H1 (cell line): ENCODE results near the gene CST11. TPM values are rescaled to one million over a fixed set of nuclear protein-coding genes. Genes with fewer than 3 reads are reported as not detected.

Experiments
- ATF3 ChIP-seq: IDR thresholded peaks from 2 replicates; pipeline ENCODE4 v1.6.1; 2011; ENCODE audit warnings: low read depth, mild to moderate bottlenecking, low read length; ENCODE audit not compliant: insufficient read depth
- E2F6 ChIP-seq: IDR thresholded peaks from 2 replicates; pipeline ENCODE4 v1.6.1; 2012; ENCODE audit warnings: inconsistent platforms
- MAFK ChIP-seq: IDR thresholded peaks from 2 replicates; pipeline ENCODE4 v1.6.1; 2012; ENCODE audit warnings: low read depth, mild to moderate bottlenecking, improper control_type of control experiment, low read length
- RXRA ChIP-seq: IDR thresholded peaks from 2 replicates; pipeline ENCODE4 v1.6.1; 2011; ENCODE audit warnings: low read depth, mild to moderate bottlenecking, low read length, moderate library complexity; ENCODE audit not compliant: insufficient read depth
- SRF ChIP-seq: IDR thresholded peaks from 2 replicates; pipeline ENCODE4 v1.6.1; 2011; ENCODE audit warnings: mild to moderate bottlenecking, low read depth, low read length, moderate library complexity
- polyA plus RNA-seq, 7 experiments: library from polyadenylated mRNA; depleted of rRNA in 3 of 7; stranded (reverse) in 5 of 7; unstranded in 2 of 7; fragments of >200 nt in 5 of 7; fragments of 200-250 nt in 2 of 7; gene quantifications; 1 replicate in 5 of 7; 2 replicates in 1 of 7; 4 replicates in 1 of 7; pipeline versions ENCODE4 v1.2.1 to v1.2.3, GENCODE V29; 2011 to 2013; ENCODE audit warnings: missing spikeins in 2 of 7, mixed read lengths in 2 of 7
- total RNA-seq: library from RNA; stranded (reverse); fragmentation: NEBNext Ultra II Directional; extraction: Animal tissue kit (Norgen Biotek cat#: 25700); gene quantifications from 2 replicates; pipeline ENCODE4 v1.2.1, GENCODE V29; 2021

CST11 gene
- total and polyA plus RNA-seq, 2 of the 8 experiments (the other 6 are each of a cell fraction or from before 2014, with no cell fraction given) = 2.0 TPM; not detected in 1

- TF ChIP-seq RXRA = no peak
- TF ChIP-seq ATF3 = no peak
- TF ChIP-seq MAFK = no peak
- no peak for TF ChIP-seq SRF
- TF ChIP-seq E2F6 = no peak
Observed at GRCh38 chr20:23433628-23434027, 19.0 kb downstream of the CST11 start (continued).
